IMR-90 (cell line): ENCODE results near the gene FBXL14. TPM values are rescaled to one million over a fixed set of nuclear protein-coding genes. Genes with fewer than 3 reads are reported as not detected.

Experiments used
- ATAC-seq: fragments of 200-7000 bp; cut with Tn5 transposase; 2 replicates; pipeline ENCODE4 v1.9.1; 2020; ENCODE audit warnings: low read depth, mild to moderate bottlenecking, moderate library complexity
- BruUV-seq: library from RNA; stranded (reverse); fragments of 400-500 nt; replicated peaks from 2 replicates; lab custom pipeline; 2021; lab: Mats Ljungman, UMichigan
- CTCF ChIA-PET: fragments of 300-600 bp; formaldehyde crosslinking; extraction: SDS; loops from one replicate; lab custom pipeline; 2021; ENCODE audit warnings: antibody characterized with exemption; lab: Yijun Ruan, JAX
- POLR2A ChIA-PET: fragments of 300-600 bp; sonication (Branson Sonifier 250); formaldehyde crosslinking; loops from one replicate; lab custom pipeline; 2022; ENCODE audit warnings: antibody characterized with exemption; ENCODE audit not compliant: unreplicated experiment; lab: Charles Lee
- DNase-seq: peaks from one replicate; pipeline ENCODE4 v3.0.0; 2013
- H2AFZ ChIP-seq: replicated peaks from 2 replicates; pipeline ENCODE3; 2013; ENCODE audit warnings: low read length, mild to moderate bottlenecking; ENCODE audit not compliant: poor library complexity
- H2AK5ac ChIP-seq: 2 replicates; pipeline ENCODE4 v1.6.1; 2013; ENCODE audit warnings: low read depth, low read length, inconsistent platforms
- H2AK9ac ChIP-seq: replicated peaks from 2 replicates; pipeline ENCODE3; 2013; ENCODE audit warnings: mild to moderate bottlenecking, low read depth, low read length, moderate library complexity; ENCODE audit not compliant: poor library complexity
- H2BK120ac ChIP-seq: 2 replicates; pipeline ENCODE4 v1.6.1; 2013; ENCODE audit warnings: low read depth, low read length, inconsistent platforms
- H2BK15ac ChIP-seq: 3 replicates; pipeline ENCODE4 v1.6.1; 2013; ENCODE audit warnings: low read depth, low read length, inconsistent platforms
- H2BK20ac ChIP-seq: 2 replicates; pipeline ENCODE4 v1.6.1; 2013; ENCODE audit warnings: low read depth, mild to moderate bottlenecking, inconsistent platforms, low read length, moderate library complexity
- H2BK5ac ChIP-seq: 2 replicates; pipeline ENCODE4 v1.6.1; 2013; ENCODE audit warnings: mild to moderate bottlenecking, low read depth, low read length, inconsistent platforms; ENCODE audit not compliant: poor library complexity, severe bottlenecking
- H3K14ac ChIP-seq: replicated peaks from 2 replicates; pipeline ENCODE4 v1.6.1; 2013; ENCODE audit warnings: low read depth, low read length, inconsistent platforms
- H3K18ac ChIP-seq: 2 replicates; pipeline ENCODE4 v1.6.1; 2013; ENCODE audit warnings: low read depth, low read length, control low read depth
- H3K23ac ChIP-seq: 2 replicates; pipeline ENCODE4 v1.6.1; 2013; ENCODE audit warnings: low read depth, low read length, inconsistent platforms
- H3K27ac ChIP-seq: 2 replicates; pipeline ENCODE4 v1.5.1; 2013; ENCODE audit warnings: mild to moderate bottlenecking, control low read depth, low read length; ENCODE audit not compliant: insufficient read depth
- H3K27me3 ChIP-seq: 2 replicates; pipeline ENCODE4 v1.6.1; 2013; ENCODE audit warnings: low read length; ENCODE audit not compliant: control insufficient read depth, insufficient read depth
- H3K36me3 ChIP-seq: 2 replicates; pipeline ENCODE4 v1.6.1; 2013; ENCODE audit warnings: low read length, mixed read lengths; ENCODE audit not compliant: control insufficient read depth, insufficient read depth
- H3K4ac ChIP-seq: 2 replicates; pipeline ENCODE4 v1.6.1; 2013; ENCODE audit warnings: low read depth, low read length, inconsistent platforms
- H3K4me1 ChIP-seq: 2 replicates; pipeline ENCODE4 v1.6.1; 2013; ENCODE audit warnings: low read length, mixed read lengths; ENCODE audit not compliant: control insufficient read depth, insufficient read depth
- H3K4me2 ChIP-seq: 2 replicates; pipeline ENCODE4 v1.6.1; 2013; ENCODE audit warnings: low read depth, mild to moderate bottlenecking, control low read depth, low read length, moderate library complexity
- H3K4me3 ChIP-seq: 2 replicates; pipeline ENCODE4 v1.5.1; 2013; ENCODE audit warnings: low read depth, mild to moderate bottlenecking, control low read depth, low read length, moderate library complexity; ENCODE audit not compliant: insufficient read depth
- H3K56ac ChIP-seq: 2 replicates; pipeline ENCODE4 v1.6.1; 2013; ENCODE audit warnings: low read length, inconsistent platforms; ENCODE audit not compliant: insufficient read depth; ENCODE audit errors: extremely low read depth
- H3K79me1 ChIP-seq, 2 experiments: 2 replicates each; pipeline ENCODE4 v1.6.1; 2013; ENCODE audit warnings: low read length in 2 of 2, inconsistent platforms in 1 of 2, low read depth in 1 of 2
- H3K9ac ChIP-seq: 2 replicates; pipeline ENCODE4 v1.6.1; 2013; ENCODE audit warnings: low read depth, low read length, control low read depth
- H3K9me1 ChIP-seq: 2 replicates; pipeline ENCODE4 v1.6.1; 2013; ENCODE audit warnings: low read length, inconsistent platforms; ENCODE audit not compliant: insufficient read depth
- H3K9me3 ChIP-seq: 2 replicates; pipeline ENCODE4 v1.6.1; 2013; ENCODE audit warnings: low read length; ENCODE audit not compliant: control insufficient read depth, insufficient read depth
- H4K20me1 ChIP-seq: 2 replicates; pipeline ENCODE4 v1.6.1; 2013; ENCODE audit warnings: low read length, inconsistent platforms; ENCODE audit not compliant: insufficient read depth
- H4K5ac ChIP-seq: 2 replicates; pipeline ENCODE4 v1.6.1; 2013; ENCODE audit warnings: mild to moderate bottlenecking, low read depth, low read length, control low read depth
- H4K8ac ChIP-seq, 2 experiments: 2 replicates each; pipeline ENCODE4 v1.6.1; 2013; ENCODE audit warnings: low read depth in 2 of 2, low read length in 2 of 2, control low read depth in 1 of 2, inconsistent platforms in 1 of 2
- H4K91ac ChIP-seq: 2 replicates; pipeline ENCODE4 v1.6.1; 2013; ENCODE audit warnings: low read depth, low read length, inconsistent platforms; ENCODE audit not compliant: insufficient read depth
- BHLHE40 ChIP-seq: fragments of 150-350 bp; IDR thresholded peaks from 2 replicates; pipeline ENCODE4 v1.6.1; 2016; ENCODE audit warnings: mild to moderate bottlenecking, low read depth, low read length
- CEBPB ChIP-seq: IDR thresholded peaks from 2 replicates; pipeline ENCODE4 v1.6.1; 2012; ENCODE audit warnings: low read depth, low read length, improper control_type of control experiment
- CTCF ChIP-seq: conservative IDR thresholded peaks from 2 replicates; pipeline ENCODE4 v1.5.1; 2012; ENCODE audit warnings: mild to moderate bottlenecking, low read depth, low read length, improper control_type of control experiment
- FOS ChIP-seq: fragments of 150-350 bp; IDR thresholded peaks from 2 replicates; pipeline ENCODE4 v1.6.1; 2016; ENCODE audit warnings: low read depth, low read length
- MAFK ChIP-seq: IDR thresholded peaks from 2 replicates; pipeline ENCODE4 v1.6.1; 2012; ENCODE audit warnings: low read depth, low read length, improper control_type of control experiment
- MAZ ChIP-seq: IDR thresholded peaks from 2 replicates; pipeline ENCODE4 v1.6.1; 2012; ENCODE audit warnings: low read depth, mild to moderate bottlenecking, low read length, improper control_type of control experiment, moderate library complexity, borderline replicate concordance
- MXI1 ChIP-seq: IDR thresholded peaks from 2 replicates; pipeline ENCODE4 v1.6.1; 2012; ENCODE audit warnings: low read depth, mild to moderate bottlenecking, low read length, moderate library complexity, borderline replicate concordance
- POLR2A ChIP-seq: IDR thresholded peaks from 2 replicates; pipeline ENCODE4 v1.6.1; 2012; ENCODE audit warnings: mild to moderate bottlenecking, low read depth, low read length
- RAD21 ChIP-seq: IDR thresholded peaks from 2 replicates; pipeline ENCODE4 v1.6.1; 2012; ENCODE audit warnings: low read length, improper control_type of control experiment
- RFX5 ChIP-seq: IDR thresholded peaks from 2 replicates; pipeline ENCODE4 v1.8.0; 2012; ENCODE audit warnings: low read depth, mild to moderate bottlenecking, low read length, moderate library complexity
- SMC3 ChIP-seq: fragments of 150-350 bp; IDR thresholded peaks from 2 replicates; pipeline ENCODE4 v1.6.1; 2016; ENCODE audit warnings: low read depth, mild to moderate bottlenecking, antibody characterized with exemption, low read length, moderate library complexity
- USF2 ChIP-seq: fragments of 150-350 bp; IDR thresholded peaks from 2 replicates; pipeline ENCODE4 v1.6.1; 2017; ENCODE audit warnings: mild to moderate bottlenecking, antibody characterized with exemption, low read length, low read depth
- WGBS, 2 experiments: methylation state at CpG; one replicate each; pipeline versions ENCODE4 v1.1.5 to v1.1.7; 2013; ENCODE audit warnings: missing lambda C conversion rate in 2 of 2; ENCODE audit not compliant: insufficient read length in 1 of 2; ENCODE audit errors: extremely low coverage in 2 of 2; 5-methylcytosine and 5-hydroxymethylcytosine counted together
- dilution Hi-C: fragments of 300-500 bp; cut with HindIII; formaldehyde crosslinking; loops from one replicate; pipeline ENCODE4 v1.14.3; 2018; ENCODE audit warnings: low sequenced_read_pairs; ENCODE audit not compliant: unreplicated experiment
- in situ Hi-C: fragments of 300-500 bp; cut with MboI; formaldehyde crosslinking; loops from 3 replicates; pipeline ENCODE4 v1.14.3; 2019; ENCODE audit warnings: low sequenced_read_pairs, inconsistent platforms, mixed read lengths
- intact Hi-C: fragments of 100-400 bp; cut with micrococcal nuclease; formaldehyde crosslinking; loops from 2 replicates; pipeline ENCODE4 v1.10.0; 2022
- polyA plus RNA-seq, 3 experiments: library from polyadenylated mRNA; depleted of rRNA; stranded (reverse); fragments of >200 nt; gene quantifications; 2 replicates each; pipeline ENCODE4 v1.2.3, GENCODE V29; 2012; ENCODE audit warnings: low replicate concordance in 1 of 3
- total RNA-seq: library from RNA; depleted of rRNA; stranded (reverse); fragments of >200 nt; gene quantifications from 2 replicates; pipeline ENCODE4 v1.2.3, GENCODE V29; 2012

FBXL14 gene
- total and polyA plus RNA-seq, 2 of the 4 experiments (the other 2 are of a cell fraction), result 4.7 to 7.3 TPM

- no peak for TF ChIP-seq MAZ
Measured at GRCh38 chr12:1635301-1636095, 41.1 kb upstream of the FBXL14 start (continued).

GRCh38 chr12:1634590-1635191 lies 40.3 kb upstream of the FBXL14 start:
- CTCF ChIA-PET, result interaction anchor here (0.8 to 1.4 kb wide), 7 partner anchors 13 to 156 kb away, joined by 3 to 7 read pairs (median 3); no protein-coding TSS in a partner anchor
- WGBS, 2 experiments, result 61% methylated on average over 11 of the region's 16 CpGs; no CpG with 5 or more reads in 1 of the 2 experiments
- ATAC-seq, result peak; percentile 76
- TF ChIP-seq SMC3 (peak; percentile 70), CEBPB (no peak), RFX5 (no peak), CTCF (peak; percentile 78), FOS (no peak), MXI1 (no peak), USF2 (no peak), BHLHE40 (no peak), POLR2A (no peak), MAFK (no peak), RAD21 (peak; percentile 67)

More at GRCh38 chr12:1634590-1635191, 40.3 kb upstream of the FBXL14 start:
- H3K56ac ChIP-seq, result no peak overlapping the region
- no peak overlapping the region for H2BK20ac ChIP-seq
- POLR2A ChIA-PET, result no interaction called here
- H3K4me1 ChIP-seq, result peaks cover 10% of the 10 kb centered on the region
- dilution Hi-C loops (no loop called here), intact Hi-C loops (loop anchor here (5.0 kb wide), 1 partner anchor 158 kb away; no protein-coding TSS in a partner anchor), in situ Hi-C loops (no loop called here)
- H2AK9ac ChIP-seq, result no peak overlapping the region
- no peak overlapping the region for H3K9ac ChIP-seq
- no peak overlapping the region for H2BK15ac ChIP-seq
- no peak overlapping the region for H3K14ac ChIP-seq
- no peak overlapping the region for H3K4ac ChIP-seq
- H4K5ac ChIP-seq, result no peak overlapping the region
- no peaks in the 10 kb centered on the region for H3K9me3 ChIP-seq
- H3K4me3 ChIP-seq, result no peak overlapping the region
- BruUV-seq, result no TSS peak
- H3K79me1 ChIP-seq, result peaks cover 4 to 56% of the 10 kb centered on the region in 2 experiments; a peak in 3 of 4 replicates
- H2BK120ac ChIP-seq, result no peak overlapping the region
- DNase-seq, result peak; percentile 69
- no peak overlapping the region for H2BK5ac ChIP-seq
- H4K20me1 ChIP-seq, result peaks cover 22% of the 10 kb centered on the region; the same call in 1 of the 2 replicates
- no peaks in the 10 kb centered on the region for H3K9me1 ChIP-seq
- no peak overlapping the region for H4K8ac ChIP-seq
- H3K27me3 ChIP-seq, result no peaks in the 10 kb centered on the region
- no peak overlapping the region for H3K18ac ChIP-seq
- no peak overlapping the region for H3K4me2 ChIP-seq
- H3K23ac ChIP-seq, result no peak overlapping the region
- no peak overlapping the region for H2AK5ac ChIP-seq
- no peak overlapping the region for H4K91ac ChIP-seq
- H3K27ac ChIP-seq, result no peak overlapping the region
- H2AFZ ChIP-seq, result no peak overlapping the region
- H3K36me3 ChIP-seq, result peaks cover 6% of the 10 kb centered on the region; the same call in 1 of the 2 replicates
